Measurements from ENCODE around the gene LRPAP1. TPM values are rescaled to one million over a fixed set of nuclear protein-coding genes. Genes with fewer than 3 reads are reported as not detected.
"Not testable (repeated sequence)": the region's sequence is repeated elsewhere in the genome, so short reads cannot be mapped to it uniquely, and the experiment has no call there.

Gene LRPAP1
- total RNA-seq, 1 donor from 2014 or later = 62.9 TPM

- intact Hi-C loops (cut with micrococcal nuclease); H3K4me3 Mint-ChIP-seq; H3K4me1 Mint-ChIP-seq; POLR2A ChIA-PET; H3K27ac Mint-ChIP-seq; DNase-seq; ATAC-seq (ENCODE audit: low read depth); H3K27me3 Mint-ChIP-seq; H3K9me3 Mint-ChIP-seq; CTCF ChIA-PET; H3K36me3 Mint-ChIP-seq (ENCODE audit: low read depth): not testable (repeated sequence)
Observed at GRCh38 chr4:3574346-3574745, 42.1 kb upstream of the LRPAP1 start.

GRCh38 chr4:3573131-3573530 is 40.9 kb upstream of the LRPAP1 start:
- intact Hi-C loops (cut with micrococcal nuclease) = no loop called here
- no peak for DNase-seq
- no peak for TF ChIP-seq CTCF (IDR thresholded peaks at IDR 0.05)
- H3K4me1 Mint-ChIP-seq = no peaks in the 10 kb centered on the region
- peaks cover 3% of the 10 kb centered on the region for H3K27me3 Mint-ChIP-seq
- no peaks in the 10 kb centered on the region for H3K9me3 Mint-ChIP-seq
- H3K4me3 Mint-ChIP-seq = no peak overlapping the region
- no peaks in the 10 kb centered on the region for H3K36me3 Mint-ChIP-seq (ENCODE audit: low read depth)
- ATAC-seq (ENCODE audit: low read depth) = no peak
- ChIA-PET CTCF (no interaction called here), POLR2A (no interaction called here)
- H3K27ac Mint-ChIP-seq = no peak overlapping the region

- Mint-ChIP-seq H3K27ac (no peak overlapping the region), H3K36me3 (ENCODE audit: low read depth) (no peaks in the 10 kb centered on the region), H3K4me1 (no peaks in the 10 kb centered on the region), H3K27me3 (peaks cover 3% of the 10 kb centered on the region), H3K4me3 (no peak overlapping the region), H3K9me3 (no peaks in the 10 kb centered on the region)
- TF ChIP-seq CTCF (IDR thresholded peaks at IDR 0.05) = no peak
- intact Hi-C loops (cut with micrococcal nuclease) = no loop called here
- DNase-seq (no peak), ATAC-seq (ENCODE audit: low read depth) (no peak)
- ChIA-PET CTCF (no interaction called here), POLR2A (no interaction called here)
Observed at GRCh38 chr4:3572363-3572762, 40.1 kb upstream of the LRPAP1 start.

GRCh38 chr4:3571921-3572320 is 39.7 kb upstream of the LRPAP1 start:
- Mint-ChIP-seq H3K9me3 (no peaks in the 10 kb centered on the region), H3K27me3 (peaks cover 3% of the 10 kb centered on the region), H3K4me3 (no peak overlapping the region), H3K36me3 (ENCODE audit: low read depth) (no peaks in the 10 kb centered on the region), H3K27ac (no peak overlapping the region), H3K4me1 (no peaks in the 10 kb centered on the region)
- no peak for TF ChIP-seq CTCF (IDR thresholded peaks at IDR 0.05)
- intact Hi-C loops (cut with micrococcal nuclease) = no loop called here
- ChIA-PET POLR2A (no interaction called here), CTCF (no interaction called here)
- DNase-seq = no peak
- no peak for ATAC-seq (ENCODE audit: low read depth)

- H3K4me1 Mint-ChIP-seq; H3K36me3 Mint-ChIP-seq (ENCODE audit: low read depth); POLR2A ChIA-PET; H3K9me3 Mint-ChIP-seq; H3K27me3 Mint-ChIP-seq; CTCF ChIA-PET; H3K4me3 Mint-ChIP-seq; H3K27ac Mint-ChIP-seq; intact Hi-C loops (cut with micrococcal nuclease); ATAC-seq (ENCODE audit: low read depth); DNase-seq: not testable (repeated sequence)
Observed at GRCh38 chr4:3570923-3571322, 38.7 kb upstream of the LRPAP1 start.

- H3K4me1 Mint-ChIP-seq, POLR2A ChIA-PET, CTCF ChIA-PET: not testable (repeated sequence)
Observed at GRCh38 chr4:3569611-3570010, 37.4 kb upstream of the LRPAP1 start.

GRCh38 chr4:3566701-3567100 is 34.5 kb upstream of the LRPAP1 start:
- H3K9me3 Mint-ChIP-seq; intact Hi-C loops (cut with micrococcal nuclease); CTCF ChIA-PET; DNase-seq; POLR2A ChIA-PET; H3K4me3 Mint-ChIP-seq; H3K4me1 Mint-ChIP-seq; H3K36me3 Mint-ChIP-seq (ENCODE audit: low read depth); H3K27ac Mint-ChIP-seq; ATAC-seq (ENCODE audit: low read depth); H3K27me3 Mint-ChIP-seq: not testable (repeated sequence)

More at GRCh38 chr4:3569611-3570010, 37.4 kb upstream of the LRPAP1 start:
- H3K36me3 Mint-ChIP-seq (ENCODE audit: low read depth); H3K4me3 Mint-ChIP-seq; ATAC-seq (ENCODE audit: low read depth); DNase-seq; H3K27ac Mint-ChIP-seq; H3K27me3 Mint-ChIP-seq; H3K9me3 Mint-ChIP-seq; intact Hi-C loops (cut with micrococcal nuclease): not testable (repeated sequence)

GRCh38 chr4:3566301-3566700 is 34.1 kb upstream of the LRPAP1 start:
- H3K4me3 Mint-ChIP-seq; CTCF ChIA-PET; ATAC-seq (ENCODE audit: low read depth); H3K27ac Mint-ChIP-seq; POLR2A ChIA-PET; H3K27me3 Mint-ChIP-seq; H3K4me1 Mint-ChIP-seq; H3K9me3 Mint-ChIP-seq; DNase-seq; H3K36me3 Mint-ChIP-seq (ENCODE audit: low read depth); intact Hi-C loops (cut with micrococcal nuclease): not testable (repeated sequence)

- POLR2A ChIA-PET; CTCF ChIA-PET; ATAC-seq (ENCODE audit: low read depth); H3K36me3 Mint-ChIP-seq (ENCODE audit: low read depth); H3K27me3 Mint-ChIP-seq; H3K27ac Mint-ChIP-seq; DNase-seq; H3K4me3 Mint-ChIP-seq; H3K9me3 Mint-ChIP-seq; intact Hi-C loops (cut with micrococcal nuclease); H3K4me1 Mint-ChIP-seq: not testable (repeated sequence)
Observed at GRCh38 chr4:3564948-3565347, 32.7 kb upstream of the LRPAP1 start.
